H9 (cell line): ENCODE results near the gene TRIM75. TPM values are rescaled to one million over a fixed set of nuclear protein-coding genes. Genes with fewer than 3 reads are reported as not detected.

Experiments used
- DNase-seq: peaks from one replicate; pipeline ENCODE4 v3.0.0-alpha.2; 2017
- H2AFZ ChIP-seq: one replicate; pipeline ENCODE4 v1.6.1; 2013; ENCODE audit warnings: mild to moderate bottlenecking, low read length, control low read depth, moderate library complexity
- H2AK5ac ChIP-seq: 2 replicates; pipeline ENCODE4 v1.6.1; 2013; ENCODE audit warnings: low read length, control low read depth, mixed read lengths; ENCODE audit not compliant: insufficient read length
- H2BK120ac ChIP-seq: one replicate; pipeline ENCODE4 v1.6.1; 2013; ENCODE audit warnings: low read depth, mild to moderate bottlenecking, low read length, control low read depth, inconsistent platforms; ENCODE audit not compliant: poor library complexity, severe bottlenecking
- H2BK12ac ChIP-seq: 2 replicates; pipeline ENCODE4 v1.6.1; 2013; ENCODE audit warnings: low read length, control low read depth, mixed read lengths, low read depth; ENCODE audit not compliant: insufficient read length
- H2BK15ac ChIP-seq: 2 replicates; pipeline ENCODE4 v1.6.1; 2013; ENCODE audit warnings: low read depth, low read length, control low read depth
- H2BK20ac ChIP-seq: one replicate; pipeline ENCODE4 v1.6.1; 2013; ENCODE audit warnings: low read depth, mild to moderate bottlenecking, low read length, control low read depth, inconsistent platforms; ENCODE audit not compliant: poor library complexity, severe bottlenecking
- H2BK5ac ChIP-seq: 2 replicates; pipeline ENCODE4 v1.6.1; 2013; ENCODE audit warnings: low read length, control low read depth, mixed read lengths; ENCODE audit not compliant: insufficient read length
- H3K14ac ChIP-seq: 2 replicates; pipeline ENCODE4 v1.6.1; 2013; ENCODE audit warnings: low read length, control low read depth; ENCODE audit not compliant: insufficient read depth
- H3K18ac ChIP-seq: 2 replicates; pipeline ENCODE4 v1.6.1; 2013; ENCODE audit warnings: low read depth, mild to moderate bottlenecking, mixed read lengths, low read length, control low read depth; ENCODE audit not compliant: insufficient read length
- H3K23ac ChIP-seq: 2 replicates; pipeline ENCODE4 v1.6.1; 2013; ENCODE audit warnings: low read length, control low read depth, mixed read lengths, low read depth; ENCODE audit not compliant: insufficient read length
- H3K23me2 ChIP-seq: 2 replicates; pipeline ENCODE4 v1.6.1; 2013; ENCODE audit warnings: low read depth, mild to moderate bottlenecking, mixed read lengths, low read length, control low read depth; ENCODE audit not compliant: insufficient read length, poor library complexity, severe bottlenecking
- H3K27ac ChIP-seq: 2 replicates; pipeline ENCODE4 v1.5.1; 2013; ENCODE audit warnings: low read length, control low read depth, mixed read lengths, low read depth; ENCODE audit not compliant: insufficient read length
- H3K27me3 ChIP-seq: 2 replicates; pipeline ENCODE4 v1.6.1; 2013; ENCODE audit warnings: low read length, control low read depth, inconsistent platforms; ENCODE audit not compliant: insufficient read depth
- H3K4ac ChIP-seq: 2 replicates; pipeline ENCODE4 v1.6.1; 2013; ENCODE audit warnings: low read depth, mild to moderate bottlenecking, control low read depth, inconsistent platforms, low read length, moderate library complexity
- H3K4me1 ChIP-seq: 2 replicates; pipeline ENCODE4 v1.6.1; 2013; ENCODE audit warnings: low read length, control low read depth, inconsistent platforms; ENCODE audit not compliant: insufficient read depth
- H3K4me2 ChIP-seq: 2 replicates; pipeline ENCODE4 v1.6.1; 2013; ENCODE audit warnings: low read length, control low read depth, mixed read lengths; ENCODE audit not compliant: insufficient read length, insufficient read depth
- H3K56ac ChIP-seq: 2 replicates; pipeline ENCODE4 v1.6.1; 2013; ENCODE audit warnings: low read depth, mild to moderate bottlenecking, mixed read lengths, low read length, control low read depth; ENCODE audit not compliant: insufficient read length
- H3K79me1 ChIP-seq: 2 replicates; pipeline ENCODE4 v1.6.1; 2013; ENCODE audit warnings: low read depth, mild to moderate bottlenecking, moderate library complexity, low read length, control low read depth, inconsistent platforms; ENCODE audit not compliant: insufficient read depth, poor library complexity, severe bottlenecking
- H3K79me2 ChIP-seq: 2 replicates; pipeline ENCODE4 v1.6.1; 2013; ENCODE audit warnings: low read length, control low read depth, inconsistent platforms; ENCODE audit not compliant: insufficient read depth
- H3K9ac ChIP-seq: 2 replicates; pipeline ENCODE4 v1.6.1; 2013; ENCODE audit warnings: low read length, control low read depth, mixed read lengths; ENCODE audit not compliant: insufficient read length; ENCODE audit errors: extremely low read depth
- H3K9me3 ChIP-seq: one replicate; pipeline ENCODE4 v1.6.1; 2013; ENCODE audit warnings: low read depth, low read length, inconsistent platforms; ENCODE audit not compliant: control insufficient read depth
- H3T11ph ChIP-seq: one replicate; pipeline ENCODE4 v1.6.1; 2013; ENCODE audit warnings: mild to moderate bottlenecking, low read length, control low read depth, inconsistent platforms
- H4K20me1 ChIP-seq: one replicate; pipeline ENCODE4 v1.6.1; 2013; ENCODE audit not compliant: control insufficient read depth, insufficient read length, insufficient read depth
- H4K5ac ChIP-seq: 2 replicates; pipeline ENCODE4 v1.6.1; 2013; ENCODE audit warnings: low read depth, mild to moderate bottlenecking, mixed read lengths, low read length, control low read depth; ENCODE audit not compliant: insufficient read length
- H4K8ac ChIP-seq: replicated peaks from 2 replicates; pipeline ENCODE4 v1.6.1; 2013; ENCODE audit warnings: low read length, control low read depth, mixed read lengths, low read depth; ENCODE audit not compliant: insufficient read length
- H4K91ac ChIP-seq: 2 replicates; pipeline ENCODE4 v1.6.1; 2013; ENCODE audit warnings: low read depth, mild to moderate bottlenecking, moderate library complexity, mixed read lengths, low read length, control low read depth; ENCODE audit not compliant: insufficient read length
- H3K27ac Mint-ChIP-seq, 3 experiments: 2 replicates in 2 of 3; 3 replicates in 1 of 3; pipeline ENCODE4 v1.8.0; 2020 to 2021; ENCODE audit warnings: mixed read lengths in 3 of 3, mild to moderate bottlenecking in 1 of 3, moderate library complexity in 1 of 3
- H3K27me3 Mint-ChIP-seq: 2 replicates; pipeline ENCODE4 v1.8.0; 2021; ENCODE audit warnings: low read depth, mild to moderate bottlenecking, moderate library complexity, mixed read lengths
- H3K36me3 Mint-ChIP-seq, 3 experiments: 2 replicates in 2 of 3; 3 replicates in 1 of 3; pipeline ENCODE4 v1.8.0; 2020 to 2021; ENCODE audit warnings: low read depth in 3 of 3, mixed read lengths in 3 of 3; ENCODE audit not compliant: insufficient read depth in 1 of 3
- H3K4me1 Mint-ChIP-seq, 2 experiments: 2 replicates each; pipeline ENCODE4 v1.8.0; 2020; ENCODE audit warnings: mixed read lengths in 2 of 2
- H3K4me3 Mint-ChIP-seq, 2 experiments: 2 replicates in 1 of 2; 3 replicates in 1 of 2; pipeline ENCODE4 v1.8.0; 2020 to 2021; ENCODE audit warnings: mild to moderate bottlenecking in 2 of 2, mixed read lengths in 2 of 2, moderate library complexity in 1 of 2
- H3K9me3 Mint-ChIP-seq, 2 experiments: 2 replicates in 1 of 2; 3 replicates in 1 of 2; pipeline ENCODE4 v1.8.0; 2020; ENCODE audit warnings: mild to moderate bottlenecking in 2 of 2, mixed read lengths in 2 of 2, moderate library complexity in 1 of 2
- WGBS: extraction: QIAGEN DNeasy Blood & Tissue Kit; methylation state at CpG from one replicate; pipeline ENCODE4 v1.1.7; 2013; ENCODE audit warnings: missing lambda C conversion rate, low lambda C conversion rate, mixed read lengths; ENCODE audit not compliant: insufficient read length; ENCODE audit errors: extremely low coverage; 5-methylcytosine and 5-hydroxymethylcytosine counted together
- total RNA-seq: library from RNA; stranded (reverse); gene quantifications from 2 replicates; pipeline ENCODE4 v1.2.1, GENCODE V29; 2021
- TF ChIP-seq, protein P1 (sequence below): fragments of 200-600 bp; sonication (generic); conservative IDR thresholded peaks from 3 replicates; pipeline ENCODE4 v1.8.0; 2021; ENCODE audit warnings: antibody characterized with exemption, mild to moderate bottlenecking

The TRIM75 gene
- total RNA-seq, 1 experiment from 2014 or later, result not detected

- Histone ChIP-seq H3T11ph (no peak overlapping the region), H4K5ac (no peak overlapping the region), H3K23me2 (no peaks in the 10 kb centered on the region), H2BK120ac (no peak overlapping the region), H3K18ac (no peak overlapping the region), H3K27me3 (no peaks in the 10 kb centered on the region), H3K56ac (no peak overlapping the region), H2AK5ac (no peak overlapping the region), H3K79me2 (no peaks in the 10 kb centered on the region), H3K4me2 (no peak overlapping the region), H2BK5ac (no peak overlapping the region), H2BK20ac (no peak overlapping the region), H4K91ac (no peak overlapping the region), H4K8ac (no peak overlapping the region), H3K14ac (no peak overlapping the region), H3K27ac (no peak overlapping the region), H3K79me1 (no peaks in the 10 kb centered on the region), H4K20me1 (no peaks in the 10 kb centered on the region), H3K23ac (no peak overlapping the region), H2BK15ac (no peak overlapping the region), H2AFZ (no peak overlapping the region), H3K4me1 (no peaks in the 10 kb centered on the region), H3K9ac (no peak overlapping the region), H3K9me3 (no peaks in the 10 kb centered on the region), H3K4ac (no peak overlapping the region), H2BK12ac (no peak overlapping the region)
- Mint-ChIP-seq H3K27me3 (no peaks in the 10 kb centered on the region), H3K36me3 (peaks cover 0 to 11% (median 4%) of the 10 kb centered on the region in 3 experiments; a peak in 6 of 7 replicates), H3K4me3 (no peak overlapping the region), H3K27ac (no peak overlapping the region), H3K4me1 (no peaks in the 10 kb centered on the region), H3K9me3 (no peaks in the 10 kb centered on the region)
- TF ChIP-seq, protein P1, sequence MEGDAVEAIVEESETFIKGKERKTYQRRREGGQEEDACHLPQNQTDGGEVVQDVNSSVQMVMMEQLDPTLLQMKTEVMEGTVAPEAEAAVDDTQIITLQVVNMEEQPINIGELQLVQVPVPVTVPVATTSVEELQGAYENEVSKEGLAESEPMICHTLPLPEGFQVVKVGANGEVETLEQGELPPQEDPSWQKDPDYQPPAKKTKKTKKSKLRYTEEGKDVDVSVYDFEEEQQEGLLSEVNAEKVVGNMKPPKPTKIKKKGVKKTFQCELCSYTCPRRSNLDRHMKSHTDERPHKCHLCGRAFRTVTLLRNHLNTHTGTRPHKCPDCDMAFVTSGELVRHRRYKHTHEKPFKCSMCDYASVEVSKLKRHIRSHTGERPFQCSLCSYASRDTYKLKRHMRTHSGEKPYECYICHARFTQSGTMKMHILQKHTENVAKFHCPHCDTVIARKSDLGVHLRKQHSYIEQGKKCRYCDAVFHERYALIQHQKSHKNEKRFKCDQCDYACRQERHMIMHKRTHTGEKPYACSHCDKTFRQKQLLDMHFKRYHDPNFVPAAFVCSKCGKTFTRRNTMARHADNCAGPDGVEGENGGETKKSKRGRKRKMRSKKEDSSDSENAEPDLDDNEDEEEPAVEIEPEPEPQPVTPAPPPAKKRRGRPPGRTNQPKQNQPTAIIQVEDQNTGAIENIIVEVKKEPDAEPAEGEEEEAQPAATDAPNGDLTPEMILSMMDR, result no peak
- no CpG with 5 or more reads among the region's 6 CpGs for WGBS
- DNase-seq, result no peak
Measured at GRCh38 chr4:165106518-165106917, 52.9 kb downstream of the TRIM75 start.

Other genes starting within 250 kb of the TRIM75 start
- 135 and 140 TPM in 2 replicates for gene APELA, start 176.7 kb upstream of the TRIM75 start, total RNA-seq
- 0.52 and 0.68 TPM in 2 replicates for gene TRIM61, start 76.2 kb upstream of the TRIM75 start, total RNA-seq
- gene TRIM60, start 21.9 kb upstream of the TRIM75 start, total RNA-seq, result not detected in 2 replicates
- 8.3 and 9.3 TPM in 2 replicates for gene TMEM192, start 59.0 kb downstream of the TRIM75 start, total RNA-seq
- gene KLHL2, start 153.7 kb downstream of the TRIM75 start, total RNA-seq, result 14.3 and 14.4 TPM in 2 replicates